Endothelial cell of umbilical vein (primary cell): ENCODE data around the gene CUL3. TPM values are rescaled to one million over a fixed set of nuclear protein-coding genes. Genes with fewer than 3 reads are reported as not detected.

ENCODE experiments used
- BruUV-seq: library from RNA; stranded (reverse); fragments of 400-500 nt; replicated peaks from 2 replicates; lab custom pipeline; 2021; lab: Mats Ljungman, UMichigan
- CTCF ChIA-PET: fragments of 300-600, 350-600 bp; sonication (Branson Sonifier 250); formaldehyde crosslinking; loops from one replicate; lab custom pipeline; 2021; ENCODE audit warnings: antibody characterized with exemption, inconsistent platforms; lab: Charles Lee
- POLR2A ChIA-PET: fragments of 300-600, 350-600 bp; sonication (Branson Sonifier 250); formaldehyde crosslinking; loops from one replicate; lab custom pipeline; 2021; ENCODE audit warnings: antibody characterized with exemption, inconsistent platforms; lab: Charles Lee
- DNase-seq: peaks from one replicate; pipeline ENCODE4 v3.0.0-alpha.2; 2011; ENCODE audit warnings: low read depth, low spot score
- FAIRE-seq: peaks from 2 replicates; lab custom pipeline; 2011; peaks lifted over from hg19 to GRCh38; lab: Jason Lieb, UNC
- H2AFZ ChIP-seq: 2 replicates; pipeline ENCODE4 v1.6.0; 2012; ENCODE audit warnings: low read depth, low read length, control low read depth, inconsistent platforms
- H3K27ac ChIP-seq: 2 replicates; pipeline ENCODE4 v1.5.1; 2011; ENCODE audit warnings: low read depth, mild to moderate bottlenecking, control low read depth, low read length, moderate library complexity; ENCODE audit not compliant: insufficient read depth
- H3K27me3 ChIP-seq, 2 experiments: 2 replicates each; pipeline versions ENCODE4 v1.6.0 to v1.6.1; 2011; ENCODE audit warnings: low read length in 2 of 2, mixed read lengths in 1 of 2; ENCODE audit not compliant: control insufficient read depth in 2 of 2, insufficient read depth in 2 of 2
- H3K36me3 ChIP-seq, 2 experiments: 2 replicates in 1 of 2; 3 replicates in 1 of 2; pipeline ENCODE4 v1.5.1; 2011; ENCODE audit warnings: low read length in 2 of 2, mild to moderate bottlenecking in 1 of 2, moderate library complexity in 1 of 2; ENCODE audit not compliant: control insufficient read depth in 2 of 2, insufficient read depth in 2 of 2; ENCODE audit errors: extremely low read depth in 1 of 2
- H3K4me1 ChIP-seq: 3 replicates; pipeline ENCODE4 v1.5.1; 2011; ENCODE audit warnings: mild to moderate bottlenecking, low read length; ENCODE audit not compliant: control insufficient read depth, insufficient read depth; ENCODE audit errors: extremely low read depth
- H3K4me2 ChIP-seq: 2 replicates; pipeline ENCODE4 v1.6.1; 2011; ENCODE audit warnings: low read length, control low read depth, mixed read lengths; ENCODE audit not compliant: insufficient read depth
- H3K4me3 ChIP-seq, 3 experiments: fragments of 200-600 bp in 1 of 3; sonication (generic), shearing (Covaris generic) in 1 of 3; replicated peaks in 1 of 3; 2 replicates each; pipeline ENCODE4 v1.5.1; 2011 to 2016; ENCODE audit warnings: control low read depth in 3 of 3, low read length in 3 of 3, mild to moderate bottlenecking in 2 of 3, inconsistent platforms in 1 of 3, low read depth in 1 of 3, moderate library complexity in 1 of 3; ENCODE audit not compliant: insufficient read depth in 1 of 3
- H3K79me2 ChIP-seq: 2 replicates; pipeline ENCODE4 v1.6.0; 2012; ENCODE audit warnings: low read length, inconsistent platforms; ENCODE audit not compliant: control insufficient read depth, insufficient read depth
- H3K9ac ChIP-seq: replicated peaks from 2 replicates; pipeline ENCODE3; 2011; ENCODE audit warnings: low read length, control low read depth; ENCODE audit not compliant: insufficient read depth; ENCODE audit errors: extremely low read depth
- H3K9me1 ChIP-seq: replicated peaks from 3 replicates; pipeline ENCODE4 v1.6.0; 2011; ENCODE audit warnings: mild to moderate bottlenecking, low read length; ENCODE audit not compliant: control insufficient read depth, insufficient read depth; ENCODE audit errors: extremely low read depth
- H3K9me3 ChIP-seq: replicated peaks from 2 replicates; pipeline ENCODE4 v1.5.1; 2012; ENCODE audit warnings: low read length, inconsistent platforms; ENCODE audit not compliant: control insufficient read depth, insufficient read depth
- H4K20me1 ChIP-seq: replicated peaks from 2 replicates; pipeline ENCODE3; 2011; ENCODE audit warnings: mild to moderate bottlenecking, low read length; ENCODE audit not compliant: control insufficient read depth, insufficient read depth; ENCODE audit errors: extremely low read depth
- CTCF ChIP-seq, 2 donors: IDR thresholded peaks; 1 replicate in 1 of 2; 2 replicates in 1 of 2; pipeline ENCODE4 v1.5.1; 2011; ENCODE audit warnings: low read length in 2 of 2, mild to moderate bottlenecking in 2 of 2, moderate library complexity in 2 of 2, control low read depth in 1 of 2, inconsistent platforms in 1 of 2, low read depth in 1 of 2; ENCODE audit not compliant: insufficient read depth in 1 of 2; ENCODE audit errors: extremely low read depth in 1 of 2
- EZH2 ChIP-seq: IDR thresholded peaks from 2 replicates; pipeline ENCODE4 v1.6.1; 2012; ENCODE audit warnings: borderline replicate concordance, low read depth, mild to moderate bottlenecking, moderate library complexity, low read length, inconsistent platforms; ENCODE audit not compliant: severe bottlenecking
- FOS ChIP-seq: IDR thresholded peaks from 2 replicates; pipeline ENCODE4 v1.6.1; 2011; ENCODE audit warnings: mild to moderate bottlenecking, low read length, moderate library complexity, borderline replicate concordance; ENCODE audit not compliant: insufficient read depth
- GATA2 ChIP-seq: IDR thresholded peaks from 2 replicates; pipeline ENCODE4 v1.7.0; 2011; ENCODE audit warnings: low read depth, mild to moderate bottlenecking, moderate library complexity, mixed read lengths, low read length; ENCODE audit not compliant: insufficient read length, insufficient read depth
- JUN ChIP-seq: IDR thresholded peaks from 2 replicates; pipeline ENCODE4 v1.6.1; 2011; ENCODE audit warnings: borderline replicate concordance, low read depth; ENCODE audit not compliant: insufficient read length, insufficient read depth
- MAX ChIP-seq: IDR thresholded peaks from 2 replicates; pipeline ENCODE4 v1.6.1; 2011; ENCODE audit not compliant: insufficient read depth, insufficient read length
- MYC ChIP-seq: IDR thresholded peaks from one replicate; pipeline ENCODE4 v1.6.1; 2011; ENCODE audit warnings: mild to moderate bottlenecking, low read depth, low read length
- POLR2A ChIP-seq: IDR thresholded peaks from 2 replicates; pipeline ENCODE4 v1.6.1; 2012; ENCODE audit warnings: low read depth, mild to moderate bottlenecking, control low read depth, low read length
- POLR2AphosphoS5 ChIP-seq: IDR thresholded peaks from 2 replicates; pipeline ENCODE4 v1.6.1; 2012; ENCODE audit warnings: low read depth, mild to moderate bottlenecking, control low read depth, low read length, moderate library complexity; ENCODE audit not compliant: insufficient read depth
- dilution Hi-C: fragments of 300-500 bp; cut with MboI; formaldehyde crosslinking; loops from one replicate; pipeline ENCODE4 v1.15.0; 2019; ENCODE audit warnings: low sequenced_read_pairs; ENCODE audit not compliant: extremely low pct_ligation_motif_present
- intact Hi-C: fragments of 100-400 bp; cut with micrococcal nuclease; formaldehyde crosslinking; loops from one replicate; pipeline ENCODE4 v1.10.0; 2022
- polyA plus RNA-seq, 4 experiments: library from polyadenylated mRNA; depleted of rRNA in 3 of 4; stranded (reverse) in 3 of 4; unstranded in 1 of 4; fragments of >200 nt; gene quantifications; 2 replicates each; pipeline versions ENCODE4 v1.2.1 to v1.2.3, GENCODE V29; 2011 to 2012; ENCODE audit warnings: missing spikeins in 1 of 4
- total RNA-seq: library from RNA; stranded (reverse); gene quantifications from 2 replicates; pipeline ENCODE4 v1.2.3, GENCODE V29; 2021

CUL3 gene
- total and polyA plus RNA-seq, 2 donors (not counting 3 experiments of a cell fraction or from before 2014, with no cell fraction given) = 22.7 to 82.3 TPM

GRCh38 chr2:224427471-224427870 lies 157.7 kb downstream of the CUL3 start:
- FAIRE-seq (no peak), DNase-seq (no peak)
- Histone ChIP-seq H3K4me2 (no peak overlapping the region), H3K9ac (no peak overlapping the region), H3K27ac (no peak overlapping the region), H2AFZ (no peak overlapping the region), H3K27me3 (no peaks in the 10 kb centered on the region), H3K4me1 (no peaks in the 10 kb centered on the region), H4K20me1 (no peaks in the 10 kb centered on the region), H3K9me1 (no peaks in the 10 kb centered on the region), H3K4me3 (no peak overlapping the region), H3K9me3 (no peaks in the 10 kb centered on the region), H3K79me2 (no peaks in the 10 kb centered on the region), H3K36me3 (no peaks in the 10 kb centered on the region)
- ChIA-PET POLR2A (no interaction called here), CTCF (interaction anchor here (1.0 kb wide), 1 partner anchor 15 kb away, joined by 3 read pairs; no protein-coding TSS in a partner anchor)
- dilution Hi-C loops (no loop called here), intact Hi-C loops (no loop called here)
- no TSS peak for BruUV-seq
- TF ChIP-seq JUN (no peak), MAX (no peak), MYC (no peak), CTCF (IDR thresholded peaks at IDR 0.05; ENCODE audit: extremely low read depth in 1 of 2, insufficient read depth in 1 of 2, low read depth in 1 of 2, low read length in 2 of 2) (no peak), GATA2 (no peak), POLR2AphosphoS5 (no peak), FOS (no peak), POLR2A (no peak), EZH2 (no peak)
